ENCODE data around the gene RUSF1. TPM values are rescaled to one million over a fixed set of nuclear protein-coding genes. Genes with fewer than 3 reads are reported as not detected.

Gene RUSF1
- total RNA-seq, 1 donor, result 48.5 TPM

- Histone ChIP-seq H3K9me3 (ENCODE audit: low read depth, low read length) (no peaks in the 10 kb centered on the region), H3K27me3 (ENCODE audit: insufficient read depth, low read length) (peaks cover 3% of the 10 kb centered on the region), H3K4me3 (ENCODE audit: insufficient read depth, low read length) (no peak overlapping the region), H3K4me2 (ENCODE audit: insufficient read depth, low read length) (no peak overlapping the region), H2AFZ (ENCODE audit: low read length) (no peak overlapping the region), H3K36me3 (ENCODE audit: insufficient read depth, low read length) (peaks cover 30% of the 10 kb centered on the region), H3K4me1 (ENCODE audit: insufficient read depth, low read length) (no peaks in the 10 kb centered on the region), H3K27ac (ENCODE audit: low read depth, low read length) (no peak overlapping the region), H3K79me2 (ENCODE audit: insufficient read depth, low read length) (peaks cover 2% of the 10 kb centered on the region), H4K20me1 (ENCODE audit: insufficient read depth, low read length) (peaks cover 25% of the 10 kb centered on the region)
- DNase-seq (ENCODE audit: insufficient read length, low spot score, missing footprints), result peak; percentile 80
- no peak for TF ChIP-seq CTCF (IDR thresholded peaks at IDR 0.05; ENCODE audit: extremely low read depth, low read depth, low read length)
Observed at GRCh38 chr16:31479751-31480150, 28.4 kb downstream of the RUSF1 start.

DNA sequence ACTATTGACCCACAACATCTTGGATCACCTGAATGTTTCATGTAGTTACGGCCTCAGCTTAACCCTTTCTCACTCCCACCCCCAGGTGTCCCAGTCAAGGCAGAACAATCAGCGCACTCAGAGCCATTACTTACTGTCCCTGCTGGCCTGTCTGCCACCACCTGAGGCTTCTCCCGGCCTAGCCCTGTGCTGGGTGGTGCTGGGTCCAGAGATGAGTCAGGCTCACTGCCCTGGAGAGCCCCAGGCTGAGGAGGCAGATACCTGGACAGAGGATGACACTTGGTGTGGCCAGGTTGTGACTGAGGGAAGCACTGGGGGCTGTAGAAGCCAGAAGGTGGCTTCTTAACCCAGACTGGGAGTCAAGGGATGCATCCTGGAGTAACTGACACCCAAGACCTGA is 29.2 kb downstream of the RUSF1 start:
- H2AFZ ChIP-seq (ENCODE audit: low read length), result no peak overlapping the region
- DNase-seq (ENCODE audit: insufficient read length, low spot score, missing footprints), result peak; percentile 87
- peaks cover 37% of the 10 kb centered on the region for H3K36me3 ChIP-seq (ENCODE audit: insufficient read depth, low read length)

GRCh38 chr16:31477220-31478216 is 30.7 kb downstream of the RUSF1 start:
- Histone ChIP-seq H3K27me3 (ENCODE audit: insufficient read depth, low read length) (peaks cover 3% of the 10 kb centered on the region), H3K9me3 (ENCODE audit: low read depth, low read length) (no peaks in the 10 kb centered on the region), H3K4me2 (ENCODE audit: insufficient read depth, low read length) (no peak overlapping the region), H2AFZ (ENCODE audit: low read length) (no peak overlapping the region), H3K4me3 (ENCODE audit: insufficient read depth, low read length) (no peak overlapping the region), H3K79me2 (ENCODE audit: insufficient read depth, low read length) (peaks cover 3% of the 10 kb centered on the region), H3K27ac (ENCODE audit: low read depth, low read length) (no peak overlapping the region), H4K20me1 (ENCODE audit: insufficient read depth, low read length) (peaks cover 41% of the 10 kb centered on the region), H3K36me3 (ENCODE audit: insufficient read depth, low read length) (peaks cover 41% of the 10 kb centered on the region), H3K4me1 (ENCODE audit: insufficient read depth, low read length) (peaks cover 18% of the 10 kb centered on the region)
- TF ChIP-seq CTCF (IDR thresholded peaks at IDR 0.05; ENCODE audit: extremely low read depth, low read depth, low read length), result no peak
- DNase-seq (ENCODE audit: insufficient read length, low spot score, missing footprints), result peak; percentile 58

More for the DNA sequence above, 29.2 kb downstream of the RUSF1 start:
- Histone ChIP-seq H3K4me3 (ENCODE audit: insufficient read depth, low read length) (no peak overlapping the region), H3K27ac (ENCODE audit: low read depth, low read length) (no peak overlapping the region), H3K27me3 (ENCODE audit: insufficient read depth, low read length) (peaks cover 3% of the 10 kb centered on the region), H3K79me2 (ENCODE audit: insufficient read depth, low read length) (peaks cover 2% of the 10 kb centered on the region), H3K4me2 (ENCODE audit: insufficient read depth, low read length) (no peak overlapping the region), H3K4me1 (ENCODE audit: insufficient read depth, low read length) (peaks cover 7% of the 10 kb centered on the region), H4K20me1 (ENCODE audit: insufficient read depth, low read length) (peaks cover 33% of the 10 kb centered on the region), H3K9me3 (ENCODE audit: low read depth, low read length) (no peaks in the 10 kb centered on the region)
- TF ChIP-seq CTCF (IDR thresholded peaks at IDR 0.05; ENCODE audit: extremely low read depth, low read depth, low read length), result no peak
